HL-60 (cell line): Measurements from ENCODE around the gene ACAP1.

Source experiments
- CTCF ChIP-seq: IDR thresholded peaks from one replicate; pipeline ENCODE4 v1.5.1; 2011; ENCODE audit warnings: low read length, control low read depth, inconsistent platforms; ENCODE audit not compliant: insufficient read depth
- POLR2AphosphoS5 ChIP-seq: IDR thresholded peaks from 2 replicates; pipeline ENCODE4 v1.6.1; 2012; ENCODE audit warnings: low read depth
- SPI1 ChIP-seq: IDR thresholded peaks from 2 replicates; pipeline ENCODE4 v1.6.1; 2012; ENCODE audit warnings: low read depth, mild to moderate bottlenecking, borderline replicate concordance

DNA sequence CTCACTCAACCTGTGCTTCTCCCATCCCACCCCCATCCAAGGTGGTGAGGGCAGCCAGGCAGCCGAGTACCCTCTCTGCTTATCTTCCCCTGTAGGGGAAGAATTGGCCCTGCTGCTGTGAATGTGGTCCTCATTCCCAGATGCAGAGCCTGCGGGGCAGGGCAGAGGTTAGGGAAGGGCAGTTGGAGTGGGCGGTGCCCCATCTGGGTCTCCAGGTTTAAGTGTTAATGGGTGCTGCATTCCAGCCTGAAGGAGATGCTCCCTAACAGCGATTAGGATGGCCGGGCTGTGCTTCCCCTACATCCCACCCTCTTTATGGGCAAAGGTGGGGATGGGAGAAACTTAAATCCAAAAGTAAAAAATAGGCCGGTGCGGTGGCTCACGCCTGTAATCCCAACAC is 30.8 kb downstream of the ACAP1 start:
- TF ChIP-seq CTCF (no peak), SPI1 (no peak), POLR2AphosphoS5 (no peak)
